Measurements from ENCODE around the gene NELL2.

The NELL2 gene

DNA sequence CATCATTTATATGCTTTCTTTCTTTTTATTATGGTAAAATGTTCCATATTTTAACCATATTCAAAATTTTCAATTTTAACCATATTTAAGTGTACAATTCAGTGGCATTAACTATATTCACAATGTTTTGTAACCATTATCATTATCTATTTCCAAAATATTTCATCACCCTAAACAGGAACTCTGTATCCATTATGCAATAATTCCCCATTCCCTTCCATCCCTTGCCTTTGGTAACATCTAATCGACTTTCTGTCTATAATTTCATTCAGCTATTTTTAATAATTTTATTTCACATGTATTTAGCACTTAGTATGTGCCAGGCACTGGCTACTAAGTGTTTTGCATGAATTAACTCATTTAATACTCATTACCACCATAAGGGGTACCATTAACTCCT lies 287.5 kb downstream of the NELL2 start:
- DNase-seq = no peak

DNA sequence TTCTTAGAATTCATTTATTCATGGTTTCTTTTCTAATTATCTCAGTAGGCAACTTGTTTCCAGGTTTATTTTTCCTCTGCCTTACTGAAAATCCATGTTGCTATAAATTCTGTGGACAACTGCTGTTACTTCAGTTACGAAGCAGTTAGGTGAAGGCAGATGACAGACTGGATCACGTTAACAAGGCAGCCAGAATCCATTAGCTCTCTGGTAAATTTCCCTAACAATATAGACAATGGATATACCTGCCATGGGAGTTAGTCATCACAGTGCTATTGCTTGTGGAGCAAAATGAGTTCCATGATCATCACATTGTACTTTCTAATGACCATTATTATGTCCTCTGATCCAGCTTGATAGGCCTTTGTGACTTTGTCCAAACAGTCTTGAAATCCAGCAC lies 291.5 kb downstream of the NELL2 start:
- DNase-seq = no peak

DNA sequence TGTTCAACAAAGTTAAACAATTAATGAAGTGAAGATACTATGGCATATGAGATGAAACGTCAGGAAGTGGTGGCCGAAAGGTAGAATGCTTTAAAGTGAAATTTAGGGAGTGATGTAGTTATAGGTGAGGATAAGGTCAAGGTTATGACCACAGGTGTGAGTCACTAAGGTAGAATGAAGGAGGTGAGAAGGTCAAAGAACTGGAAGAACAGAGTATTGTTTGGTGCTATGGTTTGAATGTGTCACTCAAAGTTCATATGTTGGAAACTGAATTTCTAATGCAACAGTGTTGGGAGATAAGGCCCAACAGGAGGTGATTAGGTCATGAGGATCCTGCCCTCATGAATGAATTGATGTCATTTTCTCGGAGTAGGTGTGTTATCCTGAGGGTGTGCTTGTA lies 293.6 kb downstream of the NELL2 start:
- no peak for DNase-seq

DNA sequence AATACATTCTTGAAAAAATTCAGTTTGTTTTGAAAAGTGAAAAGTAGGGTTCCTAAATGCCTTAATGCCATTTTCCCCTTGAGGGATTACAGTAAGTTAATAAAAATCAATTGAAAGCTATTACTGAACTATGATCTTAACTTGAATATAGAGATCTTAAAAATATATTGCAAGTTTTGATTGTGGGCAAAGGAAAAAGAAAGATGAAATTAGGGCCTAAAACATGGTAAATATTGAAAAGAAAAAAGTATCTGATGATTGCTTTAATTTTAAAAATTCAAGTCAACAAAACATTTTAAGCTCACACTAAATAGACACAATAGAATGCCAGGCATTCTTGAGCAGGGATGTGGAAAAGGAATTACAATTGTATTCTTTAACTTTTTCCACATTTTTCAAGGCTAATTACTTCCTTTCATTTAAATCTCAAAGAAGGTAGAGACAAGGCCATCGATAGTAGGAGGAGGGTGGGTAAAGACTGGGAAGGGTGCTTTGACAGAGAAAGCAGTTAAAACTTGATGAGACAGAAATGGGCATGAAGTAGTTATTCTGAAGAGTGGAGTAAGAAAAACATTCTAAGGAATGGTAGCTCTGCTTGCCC lies 294.4 kb downstream of the NELL2 start:
- DNase-seq = no peak

DNA sequence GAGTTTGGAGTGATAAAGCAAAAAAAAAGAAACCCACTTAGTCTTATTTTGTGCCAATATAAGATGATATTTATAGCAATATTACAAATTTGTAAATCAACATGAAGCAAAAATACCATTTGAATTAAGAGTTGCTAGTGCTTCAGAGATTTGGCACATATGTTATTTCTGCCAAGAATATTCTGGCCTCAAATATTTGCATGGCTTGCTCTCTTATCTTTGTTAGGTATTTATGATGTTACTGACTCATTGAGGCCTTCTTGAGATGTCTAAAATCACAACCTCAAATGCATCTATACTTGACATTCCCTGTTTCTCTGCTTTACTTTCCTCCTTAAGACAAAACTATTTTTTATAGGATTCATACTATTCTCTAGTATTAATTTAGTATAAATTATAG lies 301.5 kb downstream of the NELL2 start:
- no peak for DNase-seq

DNA sequence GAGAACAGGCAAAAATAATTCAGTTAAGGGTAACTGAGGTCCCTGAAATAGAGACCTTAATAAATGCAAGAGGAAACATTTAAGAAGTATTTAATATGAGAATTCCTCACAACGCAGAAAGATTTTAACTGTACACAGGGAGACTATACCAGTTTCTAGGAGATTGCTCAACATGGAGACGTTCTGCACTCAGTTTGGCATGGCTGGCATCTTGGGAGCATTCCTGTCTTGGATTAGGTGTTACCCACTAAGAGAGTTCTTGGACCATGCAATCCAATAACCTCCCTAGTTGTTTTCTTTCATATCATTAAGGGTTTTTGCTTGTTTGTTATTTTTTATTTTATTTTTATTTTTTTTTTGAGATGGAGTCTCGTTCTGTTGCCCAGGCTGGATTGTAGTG lies 302.4 kb downstream of the NELL2 start:
- DNase-seq = no peak

DNA sequence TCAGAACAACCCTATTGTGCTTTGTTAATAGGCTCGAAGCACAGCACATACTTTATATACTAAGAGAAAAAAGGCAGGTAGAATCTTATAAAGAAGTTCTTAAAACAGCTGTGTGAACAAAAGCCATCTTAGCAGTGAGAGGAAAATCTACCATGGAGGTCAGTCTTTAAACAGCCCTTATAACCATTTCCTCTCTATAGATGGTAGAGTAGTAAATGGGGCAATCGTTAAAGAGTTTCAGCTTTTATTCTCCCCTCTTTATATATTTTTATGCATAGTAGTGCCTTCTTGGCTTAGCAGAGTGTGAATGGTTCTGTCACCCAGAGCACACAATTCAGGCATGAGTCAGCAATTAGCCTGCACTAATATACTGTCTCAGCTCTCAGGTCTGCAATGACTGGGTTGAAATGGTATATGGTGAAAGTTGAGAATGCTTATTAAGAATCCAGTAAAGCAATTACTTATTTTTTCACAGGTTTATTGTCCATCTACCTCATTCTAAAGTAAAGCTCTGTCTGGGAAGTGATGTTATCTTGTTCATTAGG lies 305.0 kb downstream of the NELL2 start:
- no peak for DNase-seq

DNA sequence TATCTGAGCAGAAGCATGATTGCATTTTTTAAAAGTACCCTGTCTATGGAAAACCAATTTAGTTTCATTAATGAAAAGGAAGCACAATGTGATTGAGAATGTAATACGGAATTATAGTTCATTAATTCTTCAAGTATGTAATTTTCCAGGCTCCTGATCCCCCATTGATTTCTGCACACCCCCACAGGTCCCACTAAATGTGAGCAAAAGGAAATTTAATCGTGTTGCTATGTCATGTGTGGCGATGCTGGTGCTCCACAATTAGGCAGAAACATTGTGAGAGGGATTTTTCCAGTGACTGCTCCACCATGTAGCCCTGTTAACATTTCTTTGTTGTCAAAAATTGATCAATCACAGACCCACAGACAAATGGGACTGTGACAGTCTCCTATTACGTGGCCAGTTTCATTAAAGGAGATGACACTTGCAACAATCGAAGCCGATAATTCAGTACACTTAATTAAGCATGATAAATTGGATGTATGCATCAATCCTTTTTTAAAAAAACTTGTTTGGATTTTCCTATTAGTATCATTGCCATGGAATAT lies 306.0 kb downstream of the NELL2 start:
- DNase-seq = no peak

DNA sequence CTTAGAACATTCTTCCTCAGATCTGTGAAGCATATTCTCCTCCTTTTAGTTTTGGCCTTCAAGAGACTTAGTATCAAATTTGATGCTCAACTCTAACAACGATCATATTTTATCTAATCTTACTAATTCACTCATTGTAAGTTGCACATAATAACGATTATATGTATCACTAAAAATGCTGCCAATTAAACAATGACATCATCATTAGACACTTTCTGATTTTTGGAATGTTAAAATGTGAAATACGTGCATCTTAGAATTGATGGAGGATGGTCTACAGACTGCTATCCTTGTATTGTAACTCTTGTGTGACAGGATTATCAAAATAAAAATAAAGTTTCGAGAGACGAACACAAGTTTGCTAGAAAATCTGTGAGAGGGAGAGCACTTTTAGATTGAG lies 311.0 kb downstream of the NELL2 start:
- no peak for DNase-seq

DNA sequence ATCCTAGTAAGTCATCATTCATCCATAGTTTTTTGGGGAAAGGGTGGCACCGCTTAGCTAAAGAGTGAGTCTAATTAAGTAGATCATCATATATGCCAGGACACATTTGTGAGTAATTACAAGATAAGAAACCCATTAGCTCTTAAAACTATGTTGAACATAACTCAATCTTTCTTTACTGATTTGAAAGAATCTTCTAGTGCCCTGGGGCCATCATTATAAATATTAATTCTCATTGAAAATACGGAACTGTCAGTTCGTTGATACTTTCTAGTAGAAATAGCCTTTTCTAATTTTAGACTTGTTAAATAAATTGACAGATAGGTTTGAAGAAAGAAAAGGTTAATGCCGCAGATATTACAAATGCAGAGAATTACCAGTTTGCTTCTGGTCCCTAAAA lies 312.6 kb downstream of the NELL2 start:
- DNase-seq = no peak

DNA sequence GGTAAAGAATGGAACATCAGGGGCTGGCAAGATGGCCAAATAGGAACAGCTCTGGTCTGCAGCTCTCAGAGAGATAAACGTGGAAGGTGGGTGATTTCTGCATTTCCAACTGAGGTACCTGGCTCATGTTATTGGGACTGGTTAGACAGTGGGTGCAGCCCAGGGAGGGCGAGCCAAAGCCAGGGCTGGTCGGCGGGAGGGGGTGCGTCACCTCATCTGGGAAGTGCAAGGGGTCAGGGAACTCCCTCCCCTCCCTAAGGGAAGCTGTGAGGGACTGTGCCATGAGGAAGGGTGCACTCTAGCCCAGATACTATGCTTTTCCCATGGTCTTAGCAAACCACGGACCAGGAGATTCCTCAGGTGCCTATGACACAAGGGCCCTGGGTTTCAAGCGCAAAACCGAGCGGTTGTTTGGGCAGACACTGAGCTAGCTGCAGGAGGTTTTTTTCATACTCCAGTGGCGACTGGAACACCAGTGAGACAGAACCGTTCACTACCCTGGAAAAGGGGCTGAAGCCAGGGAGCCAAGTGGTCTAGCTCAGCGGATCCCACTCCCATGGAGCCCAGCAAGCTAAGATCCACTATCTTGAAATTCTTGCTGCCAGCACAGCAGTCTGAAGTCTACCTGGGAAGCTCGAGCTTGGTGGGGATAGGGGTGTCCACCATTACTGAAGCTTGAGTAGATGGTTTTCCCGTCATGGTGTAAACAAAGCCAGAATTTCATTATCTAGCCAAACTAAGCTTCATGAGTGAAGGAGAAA lies 317.6 kb downstream of the NELL2 start:
- DNase-seq = no peak

DNA sequence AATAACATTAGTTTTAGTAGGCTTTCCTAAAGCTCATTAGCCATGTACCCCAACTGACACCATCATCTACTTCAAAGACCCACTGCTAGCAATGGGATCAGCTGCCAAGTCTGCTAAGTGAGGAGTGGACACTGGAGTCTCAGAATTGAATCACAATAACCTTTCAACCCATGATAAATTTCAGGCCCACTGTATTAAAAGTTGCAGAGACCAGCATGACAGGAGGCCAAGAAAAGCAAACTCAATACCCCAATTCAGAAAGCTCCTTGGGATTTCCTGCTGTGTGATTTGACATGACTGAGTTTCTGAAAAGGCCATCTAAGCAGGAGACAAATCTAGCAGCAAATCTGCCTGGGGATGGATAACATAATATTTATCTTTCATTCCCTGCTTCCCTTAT lies 320.7 kb downstream of the NELL2 start:
- no peak for DNase-seq

DNA sequence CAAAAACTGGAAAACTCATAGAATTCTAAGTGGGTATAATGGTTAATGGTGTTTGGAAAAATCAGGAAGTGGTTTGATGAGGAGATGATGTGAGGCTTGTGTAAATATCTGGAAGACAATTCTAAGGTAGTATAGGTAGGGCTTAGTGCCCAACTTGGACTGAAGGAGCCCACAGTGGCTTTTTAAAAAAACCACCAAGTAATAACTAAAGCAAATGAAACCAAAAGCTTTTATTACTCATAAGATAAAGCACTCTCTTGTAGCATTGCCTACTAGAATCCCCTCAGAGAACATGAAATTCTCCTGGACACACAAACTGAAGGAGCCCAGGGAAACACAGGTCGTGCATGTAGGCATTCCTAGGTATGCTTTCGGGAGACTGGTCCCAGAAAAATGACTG lies 324.5 kb downstream of the NELL2 start:
- DNase-seq = no peak

DNA sequence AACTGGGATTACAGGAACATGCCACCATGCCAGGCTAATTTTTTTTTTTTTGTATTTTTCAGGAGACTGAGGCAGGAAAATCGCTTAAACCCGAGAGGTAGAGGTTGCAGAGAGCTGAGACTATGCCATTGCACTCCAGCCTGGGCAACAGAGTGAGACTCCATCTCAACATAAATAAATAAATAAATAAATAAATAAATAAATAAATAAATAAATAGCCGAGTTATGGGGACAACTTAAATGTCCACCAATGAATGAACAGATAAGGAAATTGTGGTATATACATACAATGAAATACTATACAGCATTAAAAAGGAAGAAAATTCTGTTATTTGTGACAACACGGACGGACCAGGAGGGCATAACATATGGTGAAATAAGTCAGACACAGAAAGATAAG lies 325.7 kb downstream of the NELL2 start:
- no peak for DNase-seq

DNA sequence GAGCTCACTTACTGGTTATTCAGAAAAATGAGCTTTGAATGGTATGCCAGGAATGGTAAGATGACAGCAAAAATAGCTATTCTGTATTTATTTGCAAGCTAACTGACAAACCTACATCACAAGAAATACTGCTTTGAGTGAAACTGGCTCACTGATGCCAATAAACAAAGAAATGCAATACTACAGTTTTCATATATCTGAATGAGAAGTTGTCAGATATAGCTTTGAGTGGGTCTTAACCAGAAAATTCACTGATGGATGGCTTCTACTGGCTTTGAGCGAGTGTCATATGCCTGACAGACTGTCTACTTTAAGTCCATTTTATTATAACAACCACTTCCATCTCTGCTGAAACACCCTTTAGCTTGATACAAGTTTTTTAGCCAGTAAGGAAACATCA lies 330.1 kb downstream of the NELL2 start:
- DNase-seq = no peak

DNA sequence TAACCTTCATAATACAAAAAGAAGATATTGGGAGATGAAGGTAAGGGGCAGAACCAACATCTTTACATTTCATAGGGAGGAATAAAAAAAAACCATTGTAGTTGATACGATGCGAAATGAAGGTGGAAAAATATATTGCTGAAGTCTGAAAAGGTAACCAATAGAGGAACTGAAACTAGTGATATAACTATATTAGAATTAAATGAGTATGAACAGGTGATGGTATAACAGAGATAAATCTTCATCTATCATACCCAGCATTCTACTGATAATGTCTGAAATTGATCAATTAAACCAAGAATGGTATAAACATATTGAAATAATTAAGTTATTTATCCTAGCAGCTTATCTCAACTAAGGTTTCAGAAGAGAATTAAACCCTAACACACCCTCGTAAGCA lies 332.1 kb downstream of the NELL2 start:
- DNase-seq = no peak

DNA sequence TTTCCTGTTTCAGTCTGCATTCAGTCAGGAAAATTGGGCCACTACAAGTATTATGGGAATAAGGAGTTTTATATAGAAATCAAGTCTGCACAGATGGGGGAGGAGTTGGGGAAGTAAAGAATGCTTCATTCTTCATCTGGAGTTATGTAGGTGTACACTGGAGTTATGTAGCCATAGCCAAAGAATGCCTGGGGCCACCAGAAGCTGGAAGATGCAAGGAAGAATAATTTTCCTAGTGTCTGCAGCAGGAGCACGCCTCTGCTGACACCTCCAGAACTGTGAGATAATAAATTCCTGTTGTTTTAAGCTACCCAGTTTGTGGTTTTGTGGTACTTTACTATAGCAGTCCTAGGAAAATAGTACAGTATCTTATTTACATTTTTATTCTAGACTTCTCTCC lies 333.4 kb downstream of the NELL2 start:
- no peak for DNase-seq

DNA sequence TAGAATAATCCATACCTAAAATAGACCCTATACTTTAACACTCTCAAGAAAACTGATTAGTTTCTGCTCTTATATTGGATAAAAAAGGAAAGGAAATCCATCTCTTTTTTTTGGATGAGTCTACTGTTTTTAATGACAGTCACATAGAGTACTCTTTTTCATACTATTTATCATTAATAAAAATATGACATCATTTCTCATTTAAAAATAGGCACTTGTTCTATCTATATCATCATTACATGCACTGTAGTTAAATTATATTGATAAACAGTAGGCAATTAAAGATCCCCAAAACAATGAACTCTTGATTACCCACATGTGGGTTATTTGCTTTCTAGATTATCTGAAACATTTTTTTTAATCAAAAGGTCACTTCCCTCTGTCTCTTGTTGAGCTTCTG lies 338.8 kb downstream of the NELL2 start:
- DNase-seq = no peak

DNA sequence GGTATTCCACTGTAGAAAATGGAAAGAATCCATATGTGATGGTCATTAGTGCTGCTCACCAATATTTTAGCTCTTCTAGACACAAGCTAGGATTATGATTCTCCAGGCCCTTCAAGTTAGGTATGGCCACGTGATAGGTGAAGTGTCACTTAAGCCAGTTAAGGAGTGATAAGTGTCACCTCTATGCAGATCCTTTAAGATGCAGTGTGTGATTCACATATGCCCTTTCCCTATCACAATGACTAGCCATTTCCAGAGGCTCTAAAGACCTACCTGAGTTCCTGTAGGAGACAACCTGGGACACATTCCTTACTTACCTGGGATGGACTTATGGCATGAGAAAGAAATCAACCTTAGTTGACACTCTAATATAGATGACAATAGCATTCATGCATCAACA lies 343.2 kb downstream of the NELL2 start:
- DNase-seq = no peak

DNA sequence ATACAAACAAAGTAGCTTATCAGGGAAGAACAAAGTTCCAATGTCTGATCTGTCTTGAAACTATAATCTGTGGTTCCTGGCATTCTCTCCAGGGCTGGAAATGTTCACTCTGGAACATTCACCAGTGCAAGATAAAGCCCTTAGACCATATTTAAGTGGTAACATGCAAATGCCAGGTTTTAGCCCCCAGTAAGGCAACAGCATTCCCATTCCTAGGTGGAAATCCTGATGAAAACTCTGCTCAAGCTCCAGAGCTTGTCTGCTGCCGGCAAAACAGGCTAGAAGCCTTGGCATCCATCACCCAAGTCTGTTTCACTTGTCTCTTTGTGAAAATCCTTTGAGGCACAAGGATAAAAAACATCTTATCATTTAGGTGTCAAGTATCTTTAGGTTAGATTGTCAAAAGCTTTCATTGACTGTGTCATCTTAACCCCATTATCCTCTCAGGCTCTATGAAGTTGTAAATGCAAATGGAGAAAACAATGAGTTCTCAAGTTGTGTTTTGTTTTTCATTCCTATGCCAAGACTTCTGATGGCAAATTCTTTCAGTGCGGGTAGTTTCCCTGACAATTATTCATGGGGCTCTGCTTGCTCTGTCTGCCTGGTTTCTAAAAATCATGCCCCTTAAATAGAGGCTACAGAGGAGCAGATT lies 344.7 kb downstream of the NELL2 start:
- no peak for DNase-seq

DNA sequence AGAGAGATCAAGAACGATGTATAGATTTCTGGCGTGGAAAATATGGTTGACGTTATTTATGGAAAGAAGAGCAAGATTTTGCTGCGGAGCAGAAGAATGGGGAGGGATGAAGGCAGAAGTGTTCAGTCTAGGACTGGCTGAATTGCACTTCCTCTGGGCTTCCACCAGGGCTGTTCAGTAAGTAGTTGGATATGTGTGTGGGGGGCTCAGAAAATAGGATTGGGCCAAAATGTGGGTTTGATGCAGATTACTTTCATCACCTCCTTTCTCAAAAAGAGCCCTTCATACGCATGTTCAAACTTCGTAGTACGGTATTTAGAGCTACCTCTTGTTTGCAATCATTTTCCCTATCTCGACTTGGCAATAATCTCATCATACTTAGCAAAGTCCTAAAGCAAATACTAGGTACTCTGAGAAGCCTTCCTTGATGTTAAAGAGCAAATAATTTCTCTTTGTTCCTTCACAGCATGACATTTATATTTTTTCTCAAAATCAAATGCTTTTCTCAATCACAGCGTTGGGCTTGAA lies 349.4 kb downstream of the NELL2 start:
- DNase-seq = no peak

DNA sequence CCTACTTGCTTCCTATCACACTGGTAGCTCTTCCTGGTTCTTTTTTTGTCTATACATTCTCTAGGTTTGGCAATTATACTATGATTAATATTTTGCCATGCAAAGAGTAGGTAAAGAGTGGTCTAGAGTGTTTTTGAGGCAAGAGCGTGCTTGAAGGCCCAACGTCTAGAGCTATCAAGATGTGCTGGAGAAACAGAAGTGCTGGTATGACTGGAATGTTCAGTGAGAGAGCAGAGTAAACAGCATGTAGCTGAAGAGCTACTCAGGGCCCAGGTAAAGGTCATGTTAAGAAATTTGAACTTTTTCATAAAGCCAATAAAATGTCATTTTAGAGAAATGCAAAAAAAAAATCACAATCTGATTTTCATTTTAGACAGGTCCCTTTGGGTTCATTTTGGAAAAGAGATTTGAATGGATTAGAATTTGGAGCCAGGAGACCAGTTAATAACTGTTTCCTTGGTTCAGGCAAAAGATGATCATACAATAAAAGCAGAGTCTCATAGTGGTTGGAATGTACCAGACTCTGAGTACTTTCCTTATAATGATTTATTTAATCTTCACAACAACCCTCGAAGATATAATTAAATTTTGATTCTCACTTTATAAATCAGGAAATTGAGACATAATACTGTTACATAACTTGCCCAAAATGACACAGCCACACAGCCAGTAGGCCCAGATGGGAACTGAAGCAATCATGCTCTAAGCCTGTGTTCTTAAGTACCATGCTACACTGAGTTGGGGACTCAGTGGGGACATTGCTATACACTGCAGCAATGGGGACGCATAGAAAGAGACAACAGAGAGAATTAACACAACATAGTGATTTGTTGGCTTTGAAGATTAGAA lies 350.1 kb downstream of the NELL2 start:
- no peak for DNase-seq

DNA sequence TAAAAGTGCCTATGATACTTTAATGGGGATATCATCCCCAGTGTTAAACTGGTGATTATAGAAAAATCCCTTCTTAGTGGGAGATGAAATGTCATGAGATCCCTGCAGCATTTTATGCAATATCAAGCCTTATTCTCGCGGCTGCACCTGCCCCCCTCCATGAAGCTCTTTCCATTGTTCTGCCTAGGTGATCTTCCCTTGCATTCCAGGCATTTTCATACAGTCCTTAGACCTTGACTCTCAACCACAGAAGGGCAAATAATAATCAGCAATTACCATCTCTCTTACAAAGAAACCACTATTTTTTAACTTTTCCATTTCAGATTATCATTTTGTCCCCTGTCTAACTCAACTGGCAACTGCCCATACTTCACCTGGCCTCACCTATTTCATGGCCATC lies 352.3 kb downstream of the NELL2 start:
- DNase-seq = no peak

Measured in CD4-positive, alpha-beta T cell treated with Interleukin-17A for 4 hours (primary cell).